ENCODE measurements around the gene FUOM. TPM values are rescaled to one million over a fixed set of nuclear protein-coding genes. Genes with fewer than 3 reads are reported as not detected.

Gene FUOM
- total and polyA plus RNA-seq, 2 of the 8 experiments (the other 6 are each of a cell fraction or from before 2014, with no cell fraction given), result 22.0 to 30.4 TPM

GRCh38 chr10:133405272-133405671, 47.5 kb upstream of the FUOM start:
- no peak overlapping the region for H2BK20ac ChIP-seq (ENCODE audit: low read length)
- no peak overlapping the region for H3K9ac ChIP-seq (replicated peaks in 1 of 4; ENCODE audit: extremely low read depth in 1 of 4, low read depth in 3 of 4, low read length in 3 of 4)
- peaks cover 2 to 50% (median 16%) of the 10 kb centered on the region in 4 experiments for H3K36me3 ChIP-seq (ENCODE audit: control insufficient read depth in 2 of 4, insufficient read depth in 4 of 4, low read length in 3 of 4)
- H3K4me1 ChIP-seq (replicated peaks in 1 of 4; ENCODE audit: control insufficient read depth in 3 of 4, insufficient read depth in 4 of 4, low read length in 3 of 4), result no peaks in the 10 kb centered on the region
- FAIRE-seq, result no peak
- no peak overlapping the region for H2BK120ac ChIP-seq (replicated peaks; ENCODE audit: low read depth, low read length)
- no peak overlapping the region for H3K23ac ChIP-seq (ENCODE audit: insufficient read length)
- no peak overlapping the region for H3K14ac ChIP-seq (ENCODE audit: insufficient read length)
- no peak overlapping the region for H3K4me2 ChIP-seq (ENCODE audit: insufficient read depth in 1 of 2, low read depth in 2 of 2, low read length in 2 of 2)
- no peak overlapping the region for H3K56ac ChIP-seq (replicated peaks; ENCODE audit: insufficient read length, low read depth, low read length)
- H3K27me3 ChIP-seq (replicated peaks in 1 of 4; ENCODE audit: control insufficient read depth in 3 of 4, extremely low read depth in 1 of 4, insufficient read depth in 3 of 4, low read length in 3 of 4), result no peaks in the 10 kb centered on the region
- peaks cover 3 to 55% of the 10 kb centered on the region in 2 experiments for H3K79me2 ChIP-seq (ENCODE audit: control insufficient read depth in 1 of 2, insufficient read depth in 2 of 2, low read length in 2 of 2)
- no peak overlapping the region for H2BK12ac ChIP-seq (ENCODE audit: low read depth, low read length)
- no peak overlapping the region for H4K5ac ChIP-seq (ENCODE audit: insufficient read length, low read depth, low read length)
- H2BK15ac ChIP-seq (ENCODE audit: low read length), result no peak overlapping the region
- no peak overlapping the region for H3K18ac ChIP-seq (ENCODE audit: extremely low read depth, low read length)
- H4K91ac ChIP-seq (replicated peaks; ENCODE audit: insufficient read length, low read length), result no peak overlapping the region
- H3K4me3 ChIP-seq (ENCODE audit: extremely low read depth in 1 of 4, insufficient read depth in 2 of 4, low read depth in 3 of 4, low read length in 4 of 4), result no peak overlapping the region
- no peak overlapping the region for H2AFZ ChIP-seq (ENCODE audit: low read length)
- no peak overlapping the region for H2AK5ac ChIP-seq (ENCODE audit: low read depth, low read length)
- DNase-seq (ENCODE audit: low read depth in 1 of 2, low spot score in 2 of 2), result no peak
- POLR2A ChIA-PET (ENCODE audit: partially characterized antibody), result interaction anchor here (1.1 kb wide), 1 partner anchor 11 kb away, joined by 3 read pairs; the partner anchor contains the start of gene MTG1
- no peak overlapping the region for H3K27ac ChIP-seq (ENCODE audit: low read depth, low read length)
- WGBS, 2 experiments (ENCODE audit: extremely low coverage in 1 of 2, insufficient coverage in 1 of 2, insufficient read length in 1 of 2, insufficient replicate concordance in 2 of 2, low coverage in 1 of 2, low lambda C conversion rate in 2 of 2, missing lambda C conversion rate in 1 of 2), result 93% methylated on average over 2 of the region's 2 CpGs; no CpG with 5 or more reads in 1 of the 2 experiments
- no peak overlapping the region for H2BK5ac ChIP-seq (ENCODE audit: low read depth, low read length)
- CTCF ChIA-PET (ENCODE audit: partially characterized antibody), result no interaction called here
- no peaks in the 10 kb centered on the region for H3K9me3 ChIP-seq (ENCODE audit: insufficient read depth in 2 of 2, low read depth in 1 of 2, low read length in 1 of 2)
- H3K23me2 ChIP-seq (ENCODE audit: low read depth, low read length), result no peaks in the 10 kb centered on the region
- H3K79me1 ChIP-seq (ENCODE audit: low read depth, low read length), result peaks cover 4% of the 10 kb centered on the region; the same call in 1 of the 2 replicates
- peaks cover 0 to 14% of the 10 kb centered on the region in 2 experiments for H4K20me1 ChIP-seq (replicated peaks in 1 of 2; ENCODE audit: control insufficient read depth in 1 of 2, insufficient read depth in 2 of 2, low read length in 2 of 2)
- TF ChIP-seq ATF3 (IDR thresholded peaks at IDR 0.05; ENCODE audit: insufficient read depth, low read depth, low read length) (no peak), SIX5 (IDR thresholded peaks at IDR 0.05; ENCODE audit: low read depth, low read length) (no peak), RBBP5 (IDR thresholded peaks at IDR 0.05; ENCODE audit: borderline replicate concordance, low read depth, low read length) (no peak), POLR2A (IDR thresholded peaks at IDR 0.05; ENCODE audit: control extremely low read depth in 1 of 2, low read depth in 2 of 2, low read length in 2 of 2) (no peak), TBP (IDR thresholded peaks at IDR 0.05; ENCODE audit: low read depth, low read length) (no peak), ZNF274 (IDR thresholded peaks at IDR 0.05; ENCODE audit: borderline replicate concordance, extremely low read depth, low read length) (no peak), HDAC2 (IDR thresholded peaks at IDR 0.05; ENCODE audit: borderline replicate concordance in 1 of 2, low read depth in 2 of 2, low read length in 2 of 2) (no peak), POLR2AphosphoS5 (IDR thresholded peaks at IDR 0.05; ENCODE audit: low read depth, low read length) (no peak), CEBPB (IDR thresholded peaks at IDR 0.05; ENCODE audit: low read depth, low read length) (no peak), JUND (IDR thresholded peaks at IDR 0.05; ENCODE audit: low read length) (no peak), BACH1 (IDR thresholded peaks at IDR 0.05; ENCODE audit: low read length) (no peak)
- no peak overlapping the region for H4K8ac ChIP-seq (ENCODE audit: extremely low read depth, insufficient read depth, low read length)
- no peak overlapping the region for H3K4ac ChIP-seq (replicated peaks; ENCODE audit: insufficient read length, low read depth, low read length)
